Endothelial cell of umbilical vein (primary cell): ENCODE results near the gene FOXP4. TPM values are rescaled to one million over a fixed set of nuclear protein-coding genes. Genes with fewer than 3 reads are reported as not detected.

Experiments used
- BruUV-seq: library from RNA; stranded (reverse); fragments of 400-500 nt; replicated peaks from 2 replicates; lab custom pipeline; 2021; lab: Mats Ljungman, UMichigan
- CTCF ChIA-PET: fragments of 300-600, 350-600 bp; sonication (Branson Sonifier 250); formaldehyde crosslinking; loops from one replicate; lab custom pipeline; 2021; ENCODE audit warnings: antibody characterized with exemption, inconsistent platforms; lab: Charles Lee
- POLR2A ChIA-PET: fragments of 300-600, 350-600 bp; sonication (Branson Sonifier 250); formaldehyde crosslinking; loops from one replicate; lab custom pipeline; 2021; ENCODE audit warnings: antibody characterized with exemption, inconsistent platforms; lab: Charles Lee
- DNase-seq: peaks from one replicate; pipeline ENCODE4 v3.0.0-alpha.2; 2011; ENCODE audit warnings: low read depth, low spot score
- FAIRE-seq: peaks from 2 replicates; lab custom pipeline; 2011; peaks lifted over from hg19 to GRCh38; lab: Jason Lieb, UNC
- H2AFZ ChIP-seq: 2 replicates; pipeline ENCODE4 v1.6.0; 2012; ENCODE audit warnings: low read depth, low read length, control low read depth, inconsistent platforms
- H3K27ac ChIP-seq: 2 replicates; pipeline ENCODE4 v1.5.1; 2011; ENCODE audit warnings: low read depth, mild to moderate bottlenecking, control low read depth, low read length, moderate library complexity; ENCODE audit not compliant: insufficient read depth
- H3K27me3 ChIP-seq, 2 experiments: 2 replicates each; pipeline versions ENCODE4 v1.6.0 to v1.6.1; 2011; ENCODE audit warnings: low read length in 2 of 2, mixed read lengths in 1 of 2; ENCODE audit not compliant: control insufficient read depth in 2 of 2, insufficient read depth in 2 of 2
- H3K36me3 ChIP-seq, 2 experiments: 2 replicates in 1 of 2; 3 replicates in 1 of 2; pipeline ENCODE4 v1.5.1; 2011; ENCODE audit warnings: low read length in 2 of 2, mild to moderate bottlenecking in 1 of 2, moderate library complexity in 1 of 2; ENCODE audit not compliant: control insufficient read depth in 2 of 2, insufficient read depth in 2 of 2; ENCODE audit errors: extremely low read depth in 1 of 2
- H3K4me1 ChIP-seq: 3 replicates; pipeline ENCODE4 v1.5.1; 2011; ENCODE audit warnings: mild to moderate bottlenecking, low read length; ENCODE audit not compliant: control insufficient read depth, insufficient read depth; ENCODE audit errors: extremely low read depth
- H3K4me2 ChIP-seq: 2 replicates; pipeline ENCODE4 v1.6.1; 2011; ENCODE audit warnings: low read length, control low read depth, mixed read lengths; ENCODE audit not compliant: insufficient read depth
- H3K4me3 ChIP-seq, 3 experiments: fragments of 200-600 bp in 1 of 3; sonication (generic), shearing (Covaris generic) in 1 of 3; replicated peaks in 1 of 3; 2 replicates each; pipeline ENCODE4 v1.5.1; 2011 to 2016; ENCODE audit warnings: control low read depth in 3 of 3, low read length in 3 of 3, mild to moderate bottlenecking in 2 of 3, inconsistent platforms in 1 of 3, low read depth in 1 of 3, moderate library complexity in 1 of 3; ENCODE audit not compliant: insufficient read depth in 1 of 3
- H3K79me2 ChIP-seq: 2 replicates; pipeline ENCODE4 v1.6.0; 2012; ENCODE audit warnings: low read length, inconsistent platforms; ENCODE audit not compliant: control insufficient read depth, insufficient read depth
- H3K9ac ChIP-seq: replicated peaks from 2 replicates; pipeline ENCODE3; 2011; ENCODE audit warnings: low read length, control low read depth; ENCODE audit not compliant: insufficient read depth; ENCODE audit errors: extremely low read depth
- H3K9me1 ChIP-seq: replicated peaks from 3 replicates; pipeline ENCODE4 v1.6.0; 2011; ENCODE audit warnings: mild to moderate bottlenecking, low read length; ENCODE audit not compliant: control insufficient read depth, insufficient read depth; ENCODE audit errors: extremely low read depth
- H3K9me3 ChIP-seq: replicated peaks from 2 replicates; pipeline ENCODE4 v1.5.1; 2012; ENCODE audit warnings: low read length, inconsistent platforms; ENCODE audit not compliant: control insufficient read depth, insufficient read depth
- H4K20me1 ChIP-seq: replicated peaks from 2 replicates; pipeline ENCODE3; 2011; ENCODE audit warnings: mild to moderate bottlenecking, low read length; ENCODE audit not compliant: control insufficient read depth, insufficient read depth; ENCODE audit errors: extremely low read depth
- CTCF ChIP-seq, 2 donors: IDR thresholded peaks; 1 replicate in 1 of 2; 2 replicates in 1 of 2; pipeline ENCODE4 v1.5.1; 2011; ENCODE audit warnings: low read length in 2 of 2, mild to moderate bottlenecking in 2 of 2, moderate library complexity in 2 of 2, control low read depth in 1 of 2, inconsistent platforms in 1 of 2, low read depth in 1 of 2; ENCODE audit not compliant: insufficient read depth in 1 of 2; ENCODE audit errors: extremely low read depth in 1 of 2
- EZH2 ChIP-seq: IDR thresholded peaks from 2 replicates; pipeline ENCODE4 v1.6.1; 2012; ENCODE audit warnings: borderline replicate concordance, low read depth, mild to moderate bottlenecking, moderate library complexity, low read length, inconsistent platforms; ENCODE audit not compliant: severe bottlenecking
- FOS ChIP-seq: IDR thresholded peaks from 2 replicates; pipeline ENCODE4 v1.6.1; 2011; ENCODE audit warnings: mild to moderate bottlenecking, low read length, moderate library complexity, borderline replicate concordance; ENCODE audit not compliant: insufficient read depth
- GATA2 ChIP-seq: IDR thresholded peaks from 2 replicates; pipeline ENCODE4 v1.7.0; 2011; ENCODE audit warnings: low read depth, mild to moderate bottlenecking, moderate library complexity, mixed read lengths, low read length; ENCODE audit not compliant: insufficient read length, insufficient read depth
- JUN ChIP-seq: IDR thresholded peaks from 2 replicates; pipeline ENCODE4 v1.6.1; 2011; ENCODE audit warnings: borderline replicate concordance, low read depth; ENCODE audit not compliant: insufficient read length, insufficient read depth
- MAX ChIP-seq: IDR thresholded peaks from 2 replicates; pipeline ENCODE4 v1.6.1; 2011; ENCODE audit not compliant: insufficient read depth, insufficient read length
- MYC ChIP-seq: IDR thresholded peaks from one replicate; pipeline ENCODE4 v1.6.1; 2011; ENCODE audit warnings: mild to moderate bottlenecking, low read depth, low read length
- POLR2A ChIP-seq: IDR thresholded peaks from 2 replicates; pipeline ENCODE4 v1.6.1; 2012; ENCODE audit warnings: low read depth, mild to moderate bottlenecking, control low read depth, low read length
- POLR2AphosphoS5 ChIP-seq: IDR thresholded peaks from 2 replicates; pipeline ENCODE4 v1.6.1; 2012; ENCODE audit warnings: low read depth, mild to moderate bottlenecking, control low read depth, low read length, moderate library complexity; ENCODE audit not compliant: insufficient read depth
- dilution Hi-C: fragments of 300-500 bp; cut with MboI; formaldehyde crosslinking; loops from one replicate; pipeline ENCODE4 v1.15.0; 2019; ENCODE audit warnings: low sequenced_read_pairs; ENCODE audit not compliant: extremely low pct_ligation_motif_present
- intact Hi-C: fragments of 100-400 bp; cut with micrococcal nuclease; formaldehyde crosslinking; loops from one replicate; pipeline ENCODE4 v1.10.0; 2022
- polyA plus RNA-seq, 4 experiments: library from polyadenylated mRNA; depleted of rRNA in 3 of 4; stranded (reverse) in 3 of 4; unstranded in 1 of 4; fragments of >200 nt; gene quantifications; 2 replicates each; pipeline versions ENCODE4 v1.2.1 to v1.2.3, GENCODE V29; 2011 to 2012; ENCODE audit warnings: missing spikeins in 1 of 4
- total RNA-seq: library from RNA; stranded (reverse); gene quantifications from 2 replicates; pipeline ENCODE4 v1.2.3, GENCODE V29; 2021

FOXP4 gene
- total and polyA plus RNA-seq, 2 donors (not counting 3 experiments of a cell fraction or from before 2014, with no cell fraction given): 5.6 to 23.9 TPM

- H3K4me2 ChIP-seq: no peak overlapping the region
- H3K9ac ChIP-seq: no peak overlapping the region
- H3K36me3 ChIP-seq: peaks cover 0 to 21% of the 10 kb centered on the region in 2 experiments
- CTCF ChIA-PET: interaction anchor here (1.2 kb wide), 1 partner anchor 56 kb away, joined by 3 read pairs; no protein-coding TSS in a partner anchor
- BruUV-seq: no TSS peak
- POLR2A ChIA-PET: interaction anchor here (0.6 kb wide), 1 partner anchor 132 kb away, joined by 3 read pairs; no protein-coding TSS in a partner anchor
- FAIRE-seq (no peak), DNase-seq (no peak)
- no peaks in the 10 kb centered on the region for H3K4me1 ChIP-seq
- H3K4me3 ChIP-seq: no peak overlapping the region
- dilution Hi-C loops: no loop called here
- no peak for TF ChIP-seq GATA2
- no peak for TF ChIP-seq FOS
- no peak for TF ChIP-seq CTCF (IDR thresholded peaks at IDR 0.05; ENCODE audit: extremely low read depth in 1 of 2, insufficient read depth in 1 of 2, low read depth in 1 of 2, low read length in 2 of 2)
- TF ChIP-seq MAX: no peak
- TF ChIP-seq POLR2A: no peak
- TF ChIP-seq JUN: no peak
- no peak for TF ChIP-seq POLR2AphosphoS5
- no peak for TF ChIP-seq MYC
- no peak for TF ChIP-seq EZH2
- H4K20me1 ChIP-seq: no peaks in the 10 kb centered on the region
- intact Hi-C loops: no loop called here
- H2AFZ ChIP-seq: no peak overlapping the region
- H3K27me3 ChIP-seq: no peaks in the 10 kb centered on the region
- H3K9me1 ChIP-seq: no peaks in the 10 kb centered on the region
- H3K27ac ChIP-seq: no peak overlapping the region
- H3K9me3 ChIP-seq: no peaks in the 10 kb centered on the region
- no peaks in the 10 kb centered on the region for H3K79me2 ChIP-seq
Measured at GRCh38 chr6:41571021-41571780, 25.0 kb downstream of the FOXP4 start.
